GM12878 (cell line): ENCODE data around the gene MPST. TPM values are rescaled to one million over a fixed set of nuclear protein-coding genes. Genes with fewer than 3 reads are reported as not detected.

Experiments
- CEBPZ ChIP-seq: fragments of 150-350 bp; IDR thresholded peaks from 2 replicates; pipeline ENCODE4 v1.6.1; 2016; ENCODE audit warnings: low read depth, low read length
- LARP7 ChIP-seq: fragments of 450-650 bp; IDR thresholded peaks from 2 replicates; pipeline ENCODE4 v1.6.1; 2017; ENCODE audit warnings: mild to moderate bottlenecking
- SREBF1 ChIP-seq: IDR thresholded peaks from 2 replicates; pipeline ENCODE4 v1.6.1; 2012; ENCODE audit warnings: mild to moderate bottlenecking, low read length
- ZBTB11 ChIP-seq: fragments of 450-650 bp; formaldehyde crosslinking; IDR thresholded peaks from 2 replicates; pipeline ENCODE4 v1.5.0; 2022; ENCODE audit warnings: mild to moderate bottlenecking, missing genetic modification characterization
- polyA plus RNA-seq, 11 experiments: library from polyadenylated mRNA; depleted of rRNA in 4 of 11; unstranded in 6 of 11; stranded (reverse) in 5 of 11; fragments of >200 nt; fragmentation: Nextera tagmentation in 4 of 11; fragmentation: Illumina TruSeq in 1 of 11; extraction: Ambion mirVana in 4 of 11; extraction: Trizol in 1 of 11; gene quantifications; 1 replicate in 1 of 11; 2 replicates in 10 of 11; pipeline versions ENCODE4 v1.2.1 to v1.2.3, GENCODE V29; 2011 to 2016; ENCODE audit warnings: inconsistent platforms in 2 of 11, missing spikeins in 2 of 11, low read depth in 1 of 11
- total RNA-seq, 4 experiments: library from RNA; depleted of rRNA in 3 of 4; stranded (reverse); fragments of >200 nt in 3 of 4; fragmentation: Illumina TruSeq in 1 of 4; extraction: Trizol in 1 of 4; gene quantifications; 2 replicates each; pipeline versions ENCODE4 v1.2.1 to v1.2.3, GENCODE V29; 2013 to 2021

Gene MPST
- total and polyA plus RNA-seq, 10 of the 15 experiments (the other 5 are each of a cell fraction or from before 2014, with no cell fraction given), result 0.95 to 88.7 (median 38.5) TPM

- TF ChIP-seq CEBPZ (no peak), SREBF1 (no peak), ZBTB11 (CRISPR knock-in tag) (peak; percentile 27; the same call in 1 of the 2 replicates), LARP7 (no peak; the same call in 1 of the 2 replicates)
Measured at GRCh38 chr22:37021710-37022482, 2.4 kb downstream of the MPST start (continued).
